ENCODE results near the gene SERF1B.
"Not testable (repeated sequence)": the region's sequence is repeated elsewhere in the genome, so short reads cannot be mapped to it uniquely, and the experiment has no call there.

Gene SERF1B
- total RNA-seq = 0.90 to 1.0 reads per million in 2 experiments

GRCh38 chr5:70025106-70025844 lies at the start of gene SERF1B:
TSS of gene SERF1B (plus strand) at chr5:70025251. CDS start at chr5:70025452, 201 bp downstream.
- not testable (repeated sequence) for DNase-seq (ENCODE audit: low read depth)

- DNase-seq (ENCODE audit: low read depth) = not testable (repeated sequence)
These were observed 33.3 kb upstream of the SERF1B start for GRCh38 chr5:69991713-69992112.

DNA sequence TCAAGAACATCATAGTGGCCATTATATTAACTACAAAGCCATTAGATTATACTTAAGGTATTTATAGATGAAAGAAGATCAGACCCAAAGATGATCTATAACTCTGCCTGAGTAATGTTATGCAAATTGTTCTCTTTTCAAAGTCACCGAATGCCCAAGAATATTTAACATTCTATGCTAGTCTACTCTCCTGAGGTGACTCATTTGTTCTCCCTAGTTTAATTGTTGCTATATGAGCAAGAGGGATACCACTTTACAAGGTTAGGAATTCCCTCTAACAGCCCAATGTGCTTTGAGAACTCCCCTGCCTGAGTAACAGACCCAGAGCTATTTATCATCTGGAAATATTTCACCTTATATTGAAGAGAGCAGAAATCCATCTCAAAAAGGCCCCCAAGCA lies 29.5 kb upstream of the SERF1B start:
- DNase-seq (ENCODE audit: low read depth) = not testable (repeated sequence)

GRCh38 chr5:70020660-70021059 lies 4.4 kb upstream of the SERF1B start:
- DNase-seq (ENCODE audit: low read depth) = not testable (repeated sequence)

- DNase-seq (ENCODE audit: low read depth) = not testable (repeated sequence)
These were observed 744 bp downstream of the SERF1B start for GRCh38 chr5:70025845-70026145.

GRCh38 chr5:70031204-70031603 lies 6.2 kb downstream of the SERF1B start:
- not testable (repeated sequence) for DNase-seq (ENCODE audit: low read depth)

DNA sequence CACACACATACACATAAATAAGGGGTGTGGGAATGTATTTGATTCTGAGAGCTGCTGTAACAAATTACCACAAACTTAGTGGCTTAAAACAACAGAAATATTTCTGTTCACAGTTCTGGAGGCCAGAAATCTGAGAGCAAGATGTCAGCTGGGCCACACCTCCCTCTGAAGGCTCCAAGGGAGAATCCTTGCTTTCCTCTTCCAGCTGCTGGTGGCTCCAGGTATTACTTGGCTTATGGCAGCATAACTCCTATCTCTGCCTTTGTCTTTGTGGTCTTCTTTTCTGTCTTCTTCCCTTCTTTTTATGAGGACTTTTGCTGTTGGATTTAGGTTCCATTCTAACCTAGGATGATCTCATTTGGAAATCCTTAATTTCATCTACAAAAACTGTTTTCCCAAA lies 16.4 kb downstream of the SERF1B start:
- DNase-seq (ENCODE audit: low read depth) = not testable (repeated sequence)

- not testable (repeated sequence) for DNase-seq (ENCODE audit: low read depth)
These were observed 24.7 kb downstream of the SERF1B start for GRCh38 chr5:70049790-70050142.

DNA sequence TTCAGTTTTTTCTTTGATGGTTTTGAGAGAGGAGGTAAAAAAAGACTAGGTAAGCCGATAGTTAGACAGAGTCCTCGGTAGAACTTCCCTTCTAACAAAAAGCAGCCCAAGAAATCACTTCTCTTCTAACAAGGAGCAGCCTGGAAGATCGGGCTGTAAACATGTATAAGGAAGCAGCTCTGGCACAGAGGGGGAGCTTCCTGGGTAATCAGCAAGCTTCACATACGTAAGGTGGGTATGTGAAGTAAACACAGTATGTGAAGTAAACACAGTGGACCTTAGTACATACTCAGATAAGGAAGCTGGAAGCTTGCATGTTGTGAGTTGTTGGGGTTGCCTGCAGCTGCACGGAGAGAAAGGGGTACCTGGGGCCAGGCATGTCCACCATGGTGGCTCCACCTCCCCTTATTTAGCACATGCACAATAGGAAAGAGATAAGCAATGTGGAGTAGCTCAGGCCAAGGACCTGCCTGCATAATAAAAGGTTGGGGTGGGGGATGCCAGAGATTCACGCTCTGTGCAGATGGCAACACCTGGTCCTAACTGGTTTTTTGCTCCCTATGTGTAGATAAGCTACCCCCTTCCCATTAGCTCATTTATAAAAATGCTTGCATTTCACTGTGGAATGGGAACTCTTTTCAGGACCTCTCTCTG lies 31.4 kb downstream of the SERF1B start:
- not testable (repeated sequence) for DNase-seq (ENCODE audit: low read depth)

DNA sequence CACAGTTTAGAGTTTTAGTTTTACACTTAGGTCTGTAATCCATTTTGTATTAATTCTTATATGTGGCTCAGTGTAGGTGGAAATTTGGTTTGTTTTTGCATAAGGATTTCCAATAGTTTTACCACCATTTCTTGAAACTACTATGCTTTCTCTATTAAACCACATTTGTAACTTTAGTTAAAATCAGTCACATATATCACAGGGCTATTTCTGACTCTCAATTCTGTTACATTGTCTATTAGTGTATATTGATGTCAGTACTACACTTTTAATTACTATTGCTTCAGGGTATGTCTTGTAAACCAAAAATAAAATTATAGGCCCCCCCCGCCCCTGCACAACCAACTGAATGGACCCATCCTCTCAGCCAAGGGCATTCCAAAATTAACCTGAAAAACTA lies 32.1 kb downstream of the SERF1B start:
- not testable (repeated sequence) for DNase-seq (ENCODE audit: low read depth)

GRCh38 chr5:70077632-70078031 lies 52.6 kb downstream of the SERF1B start:
- not testable (repeated sequence) for DNase-seq (ENCODE audit: low read depth)

DNA sequence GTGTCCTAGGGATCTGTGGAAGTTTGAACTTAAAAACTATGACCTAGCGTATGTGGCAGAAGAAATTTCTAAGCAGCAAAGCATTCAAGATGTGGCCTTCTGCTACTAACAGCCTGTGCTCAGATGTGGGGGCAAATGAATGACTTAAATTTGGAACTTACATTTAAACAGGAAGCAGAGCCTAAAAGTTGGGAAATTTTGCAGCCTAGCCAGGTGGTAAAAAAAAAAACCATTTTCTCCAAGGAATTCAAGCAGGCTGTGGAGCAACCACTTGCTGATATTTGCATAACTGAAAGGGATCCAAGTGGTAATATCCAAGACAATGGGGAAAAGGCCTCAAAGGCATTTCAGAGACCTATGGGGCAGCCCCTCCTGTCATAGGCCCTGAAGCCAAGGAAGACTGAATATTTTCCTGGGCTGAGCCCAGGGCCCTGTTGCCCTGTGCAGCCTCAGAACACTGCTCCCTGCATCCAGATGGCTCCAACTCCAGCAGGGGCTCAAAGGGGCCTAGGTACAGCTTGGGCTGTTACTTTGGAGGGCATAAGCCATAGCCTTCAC lies 63.9 kb downstream of the SERF1B start:
- DNase-seq (ENCODE audit: low read depth) = not testable (repeated sequence)

DNA sequence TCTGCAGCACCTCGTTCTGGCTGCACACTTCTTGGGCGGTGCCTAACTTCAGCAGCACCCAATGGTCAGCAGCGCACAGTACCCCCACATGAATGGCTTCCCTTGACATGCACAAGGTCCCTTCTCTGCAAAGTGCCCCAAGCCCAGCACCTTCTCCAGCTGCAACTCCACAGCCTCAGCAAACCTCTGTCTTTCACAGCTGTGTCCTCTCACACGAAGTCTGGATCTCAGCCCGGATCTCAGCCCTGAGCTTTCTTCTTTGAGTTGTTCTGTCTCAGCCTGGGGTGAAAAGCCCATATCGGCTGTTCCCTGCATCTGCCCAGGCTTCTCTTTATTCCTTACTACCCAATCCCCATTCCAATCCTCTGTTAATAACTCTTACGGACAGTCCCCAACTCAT lies 66.7 kb downstream of the SERF1B start:
- DNase-seq (ENCODE audit: low read depth) = not testable (repeated sequence)

Measured in T follicular helper cell (primary cell).